ENCODE data around the gene SHROOM3. TPM values are rescaled to one million over a fixed set of nuclear protein-coding genes. Genes with fewer than 3 reads are reported as not detected.

The SHROOM3 gene
- polyA plus RNA-seq, 1 donor from 2014 or later, result 2.7 TPM

DNA sequence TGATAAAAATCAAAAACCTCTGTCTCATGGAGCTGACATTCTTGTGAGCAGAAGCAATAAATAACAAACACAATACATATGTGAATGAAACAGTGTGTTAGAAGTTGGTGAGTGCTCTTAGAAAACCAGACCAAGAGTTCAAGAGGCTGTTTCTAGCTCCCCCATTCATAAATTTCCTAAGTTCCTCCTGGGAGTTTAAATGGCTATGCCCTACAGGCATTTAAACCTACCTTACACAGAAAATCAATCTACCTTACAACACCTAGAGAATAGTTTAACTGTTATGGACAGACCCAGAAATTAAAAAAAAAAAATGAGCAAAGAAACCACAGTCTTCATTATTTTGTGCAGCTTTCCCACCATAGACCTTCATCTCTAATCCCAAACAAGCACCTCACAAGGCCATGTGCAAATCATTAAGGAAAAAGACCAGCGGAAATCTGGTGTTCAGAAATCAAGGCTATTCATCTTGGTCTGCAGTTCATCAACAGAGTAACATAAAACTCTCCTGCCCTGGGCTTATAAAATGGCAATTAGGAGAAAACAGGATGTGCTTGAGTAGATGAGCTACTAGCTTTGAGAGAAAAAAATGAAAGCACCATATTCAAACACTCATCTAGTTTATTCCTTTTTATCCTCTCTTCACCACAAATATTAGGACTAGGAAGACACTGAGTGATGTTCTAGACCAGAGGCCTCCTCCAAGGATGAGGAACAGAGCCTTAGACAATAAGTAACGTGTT, 147.2 kb downstream of the SHROOM3 start:
- H3K9me3 ChIP-seq (ENCODE audit: low read length), result no peaks in the 10 kb centered on the region
- no peak for TF ChIP-seq MXI1 (conservative IDR thresholded peaks at IDR 0.05; ENCODE audit: poor library complexity, severe bottlenecking)
- TF ChIP-seq, protein P1, sequence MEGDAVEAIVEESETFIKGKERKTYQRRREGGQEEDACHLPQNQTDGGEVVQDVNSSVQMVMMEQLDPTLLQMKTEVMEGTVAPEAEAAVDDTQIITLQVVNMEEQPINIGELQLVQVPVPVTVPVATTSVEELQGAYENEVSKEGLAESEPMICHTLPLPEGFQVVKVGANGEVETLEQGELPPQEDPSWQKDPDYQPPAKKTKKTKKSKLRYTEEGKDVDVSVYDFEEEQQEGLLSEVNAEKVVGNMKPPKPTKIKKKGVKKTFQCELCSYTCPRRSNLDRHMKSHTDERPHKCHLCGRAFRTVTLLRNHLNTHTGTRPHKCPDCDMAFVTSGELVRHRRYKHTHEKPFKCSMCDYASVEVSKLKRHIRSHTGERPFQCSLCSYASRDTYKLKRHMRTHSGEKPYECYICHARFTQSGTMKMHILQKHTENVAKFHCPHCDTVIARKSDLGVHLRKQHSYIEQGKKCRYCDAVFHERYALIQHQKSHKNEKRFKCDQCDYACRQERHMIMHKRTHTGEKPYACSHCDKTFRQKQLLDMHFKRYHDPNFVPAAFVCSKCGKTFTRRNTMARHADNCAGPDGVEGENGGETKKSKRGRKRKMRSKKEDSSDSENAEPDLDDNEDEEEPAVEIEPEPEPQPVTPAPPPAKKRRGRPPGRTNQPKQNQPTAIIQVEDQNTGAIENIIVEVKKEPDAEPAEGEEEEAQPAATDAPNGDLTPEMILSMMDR (IDR thresholded peaks at IDR 0.05; ENCODE audit: poor library complexity, severe bottlenecking), result no peak
- H3K36me3 ChIP-seq (ENCODE audit: insufficient read depth, low read length), result no peaks in the 10 kb centered on the region
- no peaks in the 10 kb centered on the region for H3K27me3 ChIP-seq (ENCODE audit: insufficient read depth, low read depth, low read length)
- no peak overlapping the region for H3K4me3 ChIP-seq (ENCODE audit: low read length)
- H3K9ac ChIP-seq (ENCODE audit: low read length), result no peak overlapping the region
- no peaks in the 10 kb centered on the region for H4K20me1 ChIP-seq (ENCODE audit: insufficient read depth)
- H3K79me2 ChIP-seq (replicated peaks; ENCODE audit: insufficient read depth, low read length), result no peaks in the 10 kb centered on the region
- no peak overlapping the region for H3K4me2 ChIP-seq (ENCODE audit: low read length)
- H2AFZ ChIP-seq (ENCODE audit: low read depth, low read length), result no peak overlapping the region
- no peak overlapping the region for H3K27ac ChIP-seq (ENCODE audit: low read length)
- no peaks in the 10 kb centered on the region for H3F3A ChIP-seq (ENCODE audit: insufficient read depth, low read length, poor library complexity, severe bottlenecking)
- H3K9me2 ChIP-seq (ENCODE audit: insufficient read depth, low read length), result no peaks in the 10 kb centered on the region

- no peaks in the 10 kb centered on the region for H3K79me2 ChIP-seq (replicated peaks; ENCODE audit: insufficient read depth, low read length)
- no peaks in the 10 kb centered on the region for H3K36me3 ChIP-seq (ENCODE audit: insufficient read depth, low read length)
- H4K20me1 ChIP-seq (ENCODE audit: insufficient read depth), result no peaks in the 10 kb centered on the region
- H3F3A ChIP-seq (ENCODE audit: insufficient read depth, low read length, poor library complexity, severe bottlenecking), result no peaks in the 10 kb centered on the region
- H3K9ac ChIP-seq (ENCODE audit: low read length), result no peak overlapping the region
- no peak overlapping the region for H3K4me2 ChIP-seq (ENCODE audit: low read length)
- H3K9me2 ChIP-seq (ENCODE audit: insufficient read depth, low read length), result no peaks in the 10 kb centered on the region
- H3K27me3 ChIP-seq (ENCODE audit: insufficient read depth, low read depth, low read length), result no peaks in the 10 kb centered on the region
- H3K4me3 ChIP-seq (ENCODE audit: low read length), result no peak overlapping the region
- no peak for TF ChIP-seq MXI1 (conservative IDR thresholded peaks at IDR 0.05; ENCODE audit: poor library complexity, severe bottlenecking)
- no peak for TF ChIP-seq REST (IDR thresholded peaks at IDR 0.05; ENCODE audit: borderline replicate concordance)
- no peak for TF ChIP-seq EZH2 (IDR thresholded peaks at IDR 0.05; ENCODE audit: borderline replicate concordance, insufficient read depth, low read length, poor library complexity, severe bottlenecking)
- TF ChIP-seq TAF1 (IDR thresholded peaks at IDR 0.05; ENCODE audit: low read depth), result no peak
- no peak for TF ChIP-seq RAD21 (conservative IDR thresholded peaks at IDR 0.05)
- TF ChIP-seq, protein P1 (IDR thresholded peaks at IDR 0.05; ENCODE audit: poor library complexity, severe bottlenecking), result no peak
- no peaks in the 10 kb centered on the region for H3K9me3 ChIP-seq (ENCODE audit: low read length)
- H3K27ac ChIP-seq (ENCODE audit: low read length), result no peak overlapping the region
- H2AFZ ChIP-seq (ENCODE audit: low read depth, low read length), result no peak overlapping the region
Observed at GRCh38 chr4:76582817-76583087, 147.7 kb downstream of the SHROOM3 start.

Measured in neural cell (in vitro differentiated cells).